Stimulated activated CD4-positive, alpha-beta T cell treated with anti-CD3 and anti-CD28 coated beads, Interleukin-12 subunit alpha, Interleukin-12 subunit beta, amount 100 ng/mL, for 24 hours (primary cell): ENCODE measurements around the gene C14orf180.

Experiments
- DNase-seq, 2 experiments: peaks; one replicate each; pipeline ENCODE4 v3.0.0-alpha.2; 2020; ENCODE audit warnings: low read depth in 2 of 2

The C14orf180 gene

GRCh38 chr14:104550340-104550860 lies 29.2 kb upstream of the C14orf180 start:
- no peak for DNase-seq

GRCh38 chr14:104550861-104551728 lies 28.5 kb upstream of the C14orf180 start:
- DNase-seq: no peak

GRCh38 chr14:104551851-104552737 lies 27.5 kb upstream of the C14orf180 start:
- DNase-seq: no peak

DNA sequence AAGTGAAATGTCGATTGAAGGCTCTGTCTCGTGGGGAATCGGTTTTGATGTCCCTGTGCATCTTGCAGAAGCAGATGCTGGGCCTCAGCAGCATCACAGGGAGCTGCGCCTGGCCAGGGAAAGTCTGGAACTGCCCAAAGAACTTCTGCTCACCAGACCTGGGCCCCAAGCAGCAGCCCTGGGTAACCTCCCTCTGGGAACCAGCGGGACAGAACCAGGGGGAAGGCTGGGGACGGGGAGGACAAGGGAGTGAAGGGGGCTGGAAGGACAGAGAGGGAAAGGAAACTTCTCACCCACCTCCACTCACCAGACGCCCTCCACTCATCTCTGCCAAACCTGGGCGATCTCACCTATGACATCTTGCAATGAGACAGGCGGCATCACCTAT lies 26.8 kb upstream of the C14orf180 start:
- no peak for DNase-seq

DNA sequence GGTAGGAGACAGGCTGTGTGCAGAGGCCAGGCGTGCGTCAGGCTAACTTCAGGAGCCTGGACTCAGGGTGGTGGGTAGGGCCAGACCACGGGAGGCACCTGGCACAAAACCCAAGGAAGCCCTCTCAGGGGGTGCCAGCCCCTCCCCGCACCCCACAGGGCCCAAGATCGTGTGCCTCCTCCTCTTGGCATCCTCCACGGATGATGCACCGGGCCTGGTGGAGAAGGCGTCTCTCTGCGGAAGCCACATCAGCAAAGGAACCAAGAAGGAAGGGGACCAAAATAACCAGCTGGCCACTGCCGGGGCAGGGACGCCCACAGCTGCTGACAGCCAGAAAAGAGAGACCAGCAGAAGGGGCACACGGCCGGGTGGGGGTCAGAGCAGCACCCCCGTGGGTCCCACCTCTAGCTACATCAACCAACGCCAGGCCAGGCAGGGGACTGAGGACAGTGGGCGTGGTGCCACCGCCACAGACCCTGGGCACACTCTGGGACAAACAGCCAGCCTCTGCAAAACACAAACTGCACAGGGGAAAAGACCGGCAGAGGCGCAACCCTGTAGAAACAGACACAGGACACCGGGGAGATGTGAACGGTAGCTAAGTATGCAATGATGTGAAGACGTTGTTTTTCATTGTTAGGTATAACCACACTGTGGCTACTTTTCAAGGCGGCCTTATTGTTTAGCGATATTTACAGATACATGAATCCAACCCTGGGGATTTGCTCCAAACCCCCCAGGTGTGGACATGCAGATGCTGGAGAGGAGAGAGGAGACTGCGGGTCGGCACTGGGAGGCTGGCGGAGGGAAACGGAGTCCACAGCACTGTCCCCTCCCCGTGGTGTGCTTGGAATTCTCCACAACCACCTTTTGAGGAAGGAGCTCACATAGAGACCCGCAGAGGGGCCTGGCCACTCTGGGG lies 26.1 kb upstream of the C14orf180 start:
- DNase-seq: no peak

- DNase-seq: no peak
Observed at GRCh38 chr14:104554088-104554607, 25.4 kb upstream of the C14orf180 start.

- DNase-seq: no peak
Observed at GRCh38 chr14:104554608-104555429, 24.7 kb upstream of the C14orf180 start.

DNA sequence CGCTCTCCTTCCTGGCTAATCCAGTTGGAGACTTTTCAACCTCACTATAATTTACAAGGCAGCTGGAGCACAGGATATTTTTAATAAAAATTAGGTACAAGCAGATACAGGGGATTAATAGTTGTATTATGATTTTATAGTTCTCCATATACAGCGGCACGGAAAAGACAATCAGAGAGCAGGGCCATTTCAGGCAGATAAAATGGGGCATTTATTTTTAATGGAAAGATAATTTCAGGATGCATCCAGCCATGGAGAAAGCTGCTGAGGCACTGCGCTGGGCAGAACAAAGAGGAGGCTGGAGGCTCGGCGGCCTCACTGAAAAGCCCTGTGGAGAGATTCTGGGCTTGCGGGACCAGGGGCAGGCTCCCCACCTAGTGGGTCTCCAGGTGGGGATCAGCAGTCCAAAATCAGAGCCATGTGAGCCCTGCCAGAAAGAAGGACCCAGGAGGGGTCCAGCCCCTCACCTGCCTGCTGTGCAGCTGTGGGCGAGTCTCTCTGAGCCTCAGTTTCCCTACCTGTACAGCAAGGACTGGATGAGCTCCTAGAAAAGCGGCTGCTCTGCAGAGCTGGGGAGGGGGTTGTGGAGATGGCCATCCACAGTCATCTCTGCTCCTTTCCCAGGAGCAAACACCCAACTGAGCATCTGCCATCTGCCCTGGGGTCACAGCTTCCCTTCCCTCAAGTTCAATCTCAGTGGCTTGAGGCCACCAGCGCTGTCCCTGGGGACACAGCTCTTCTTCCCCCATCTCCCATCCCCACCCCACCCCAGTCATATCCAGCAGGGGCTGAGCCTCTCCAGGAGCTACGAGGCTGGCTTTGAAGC lies 23.9 kb upstream of the C14orf180 start:
- DNase-seq: no peak

DNA sequence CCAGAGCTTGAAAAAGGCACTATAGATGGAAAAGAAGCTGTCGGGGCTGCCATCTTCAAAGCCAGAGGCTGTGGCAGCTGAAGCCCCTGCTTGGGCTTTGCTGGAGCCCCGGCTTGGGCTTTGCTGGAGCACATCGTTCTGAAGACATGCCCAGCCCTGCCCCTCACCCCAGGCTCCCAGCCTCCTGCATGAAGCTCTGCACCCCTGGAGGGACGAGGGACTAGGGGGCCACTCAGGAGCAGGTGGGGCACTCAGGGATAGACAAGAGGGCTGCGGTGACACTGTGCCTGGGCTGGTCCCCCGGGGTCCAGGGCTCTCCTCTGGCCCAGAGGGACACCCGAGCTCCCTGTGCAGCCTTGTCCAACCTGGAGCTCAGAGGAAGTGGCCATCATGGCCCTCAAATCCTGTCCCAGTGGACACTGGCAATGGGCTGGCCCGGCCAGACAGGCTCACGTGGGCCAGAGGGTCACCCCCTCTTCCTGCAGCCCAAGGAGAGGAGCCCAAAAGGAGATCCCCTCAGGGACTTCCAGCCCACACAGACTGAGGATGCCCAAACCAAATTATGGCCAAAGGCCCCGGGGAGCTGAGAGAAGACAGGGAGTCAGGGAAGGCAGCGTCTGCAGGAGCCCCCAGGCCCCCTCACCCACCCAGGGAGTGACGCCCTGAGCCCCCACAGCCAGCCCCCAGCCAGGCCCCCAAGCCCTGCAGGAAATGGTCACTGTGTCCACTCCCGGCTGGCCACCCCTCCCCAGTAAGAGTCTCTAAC lies 23.1 kb upstream of the C14orf180 start:
- no peak for DNase-seq

- DNase-seq: no peak
Observed at GRCh38 chr14:104557086-104557485, 22.5 kb upstream of the C14orf180 start.

DNA sequence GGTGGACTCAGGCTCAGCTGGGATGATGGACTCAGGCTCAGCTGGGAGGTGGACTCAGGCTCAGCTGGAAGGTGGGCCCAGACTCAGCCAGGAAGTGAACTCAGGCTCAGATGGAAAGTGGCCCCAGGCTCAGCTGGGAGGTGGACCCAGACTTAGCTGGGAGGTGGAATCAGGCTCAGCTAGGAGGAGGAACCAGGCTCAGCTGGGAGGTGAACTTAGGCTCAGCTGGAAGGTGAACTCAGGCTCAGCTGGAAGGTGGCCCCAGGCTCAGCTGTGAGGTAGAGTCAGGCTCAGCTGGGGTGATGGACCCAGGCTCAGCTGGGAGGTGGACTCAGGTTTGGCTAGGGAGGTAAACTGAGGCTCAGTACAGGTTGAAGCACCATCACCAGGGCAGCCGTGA lies 21.8 kb upstream of the C14orf180 start:
- DNase-seq: no peak

GRCh38 chr14:104558231-104559027 lies 21.1 kb upstream of the C14orf180 start:
- DNase-seq: no peak

- DNase-seq: no peak
Observed at GRCh38 chr14:104559028-104559803, 20.3 kb upstream of the C14orf180 start.

GRCh38 chr14:104559804-104560585 lies 19.6 kb upstream of the C14orf180 start:
- no peak for DNase-seq

- DNase-seq: no peak
Observed at GRCh38 chr14:104560586-104560945, 19.0 kb upstream of the C14orf180 start.

- DNase-seq: no peak
Observed at GRCh38 chr14:104561124-104561557, 18.4 kb upstream of the C14orf180 start.
